SU-DHL-6 (cell line): Measurements from ENCODE around the gene LINGO4.

ENCODE experiments used
- H2AFZ ChIP-seq: fragments of 200-600 bp; sonication (generic); 2 replicates; pipeline ENCODE4 v1.6.1; 2014; ENCODE audit warnings: low read depth, mild to moderate bottlenecking, moderate library complexity, mixed read lengths, antibody characterized with exemption, low read length; ENCODE audit not compliant: severe bottlenecking
- H3F3A ChIP-seq: fragments of 200-600 bp; shearing (Covaris generic); 2 replicates; pipeline ENCODE4 v1.6.0; 2016; ENCODE audit warnings: antibody characterized with exemption, mild to moderate bottlenecking; ENCODE audit not compliant: insufficient read depth
- H3K27ac ChIP-seq: fragments of 200-600 bp; sonication (generic); 2 replicates; pipeline ENCODE4 v1.5.1; 2016; ENCODE audit warnings: low read depth, mild to moderate bottlenecking, low read length, moderate library complexity, mixed read lengths
- H3K27me3 ChIP-seq: fragments of 200-600 bp; sonication (generic), shearing (Covaris generic); 2 replicates; pipeline ENCODE4 v1.6.0; 2014; ENCODE audit warnings: mild to moderate bottlenecking, low read length
- H3K36me3 ChIP-seq: fragments of 200-600 bp; sonication (generic); 2 replicates; pipeline ENCODE4 v1.6.1; 2014; ENCODE audit warnings: mild to moderate bottlenecking, low read length, mixed read lengths
- H3K4me2 ChIP-seq: fragments of 300-600, 200-600 bp; shearing (Covaris generic), sonication (generic); 2 replicates; pipeline ENCODE4 v1.6.0; 2014; ENCODE audit warnings: low read length, low read depth, mild to moderate bottlenecking; ENCODE audit not compliant: poor library complexity, severe bottlenecking
- H3K4me3 ChIP-seq: fragments of 200-600 bp; sonication (generic); 2 replicates; pipeline ENCODE4 v1.5.1; 2014; ENCODE audit warnings: antibody characterized with exemption, low read length, mild to moderate bottlenecking, mixed read lengths; ENCODE audit not compliant: insufficient read depth, poor library complexity, severe bottlenecking
- H3K79me2 ChIP-seq: fragments of 200-600 bp; sonication (generic); 2 replicates; pipeline ENCODE4 v1.6.1; 2014; ENCODE audit warnings: mild to moderate bottlenecking, low read length, moderate library complexity; ENCODE audit not compliant: insufficient read depth
- H3K9ac ChIP-seq: fragments of 200-600 bp; sonication (generic); 2 replicates; pipeline ENCODE4 v1.7.0; 2014; ENCODE audit warnings: mild to moderate bottlenecking, low read length
- H3K9me2 ChIP-seq: fragments of 200-600 bp; sonication (generic); replicated peaks from 2 replicates; pipeline ENCODE4 v1.6.1; 2014; ENCODE audit warnings: low read length; ENCODE audit not compliant: insufficient read depth
- H3K9me3 ChIP-seq: fragments of 200-600 bp; sonication (generic); 2 replicates; pipeline ENCODE4 v1.6.1; 2014; ENCODE audit warnings: low read length, mixed read lengths; ENCODE audit not compliant: insufficient read depth
- H4K20me1 ChIP-seq: fragments of 200-600 bp; sonication (generic); 2 replicates; pipeline ENCODE4 v1.6.1; 2014; ENCODE audit warnings: low read depth, mild to moderate bottlenecking, antibody characterized with exemption, low read length, moderate library complexity, mixed read lengths
- CTCF ChIP-seq: fragments of 200-600 bp; sonication (generic); IDR thresholded peaks from one replicate; pipeline ENCODE4 v1.5.1; 2017; ENCODE audit warnings: antibody characterized with exemption, mild to moderate bottlenecking, low read length, moderate library complexity; ENCODE audit not compliant: insufficient read depth, poor library complexity, severe bottlenecking
- EZH2phosphoT487 ChIP-seq: fragments of 200-600 bp; sonication (generic), shearing (Covaris generic); conservative IDR thresholded peaks from 2 replicates; pipeline ENCODE4 v1.6.1; 2018; ENCODE audit warnings: mild to moderate bottlenecking, antibody characterized with exemption, low read length, moderate library complexity, mixed read lengths

Gene LINGO4

GRCh38 chr1:151852733-151853132, 47.5 kb upstream of the LINGO4 start:
- Histone ChIP-seq H2AFZ (no peak overlapping the region), H3K27ac (no peak overlapping the region), H3K4me3 (no peak overlapping the region), H3K27me3 (no peaks in the 10 kb centered on the region), H4K20me1 (no peaks in the 10 kb centered on the region), H3K4me2 (no peak overlapping the region), H3K9ac (no peak overlapping the region), H3K9me2 (no peaks in the 10 kb centered on the region), H3F3A (no peaks in the 10 kb centered on the region), H3K36me3 (no peaks in the 10 kb centered on the region), H3K9me3 (no peaks in the 10 kb centered on the region), H3K79me2 (no peaks in the 10 kb centered on the region)
- TF ChIP-seq CTCF (no peak), EZH2phosphoT487 (no peak)

GRCh38 chr1:151851886-151852285, 46.7 kb upstream of the LINGO4 start:
- H2AFZ ChIP-seq: no peak overlapping the region
- no peaks in the 10 kb centered on the region for H4K20me1 ChIP-seq
- TF ChIP-seq CTCF (no peak), EZH2phosphoT487 (no peak)
- no peak overlapping the region for H3K4me2 ChIP-seq
- no peak overlapping the region for H3K27ac ChIP-seq
- no peaks in the 10 kb centered on the region for H3K36me3 ChIP-seq
- H3K27me3 ChIP-seq: no peaks in the 10 kb centered on the region
- no peak overlapping the region for H3K9ac ChIP-seq
- H3K4me3 ChIP-seq: no peak overlapping the region
- no peaks in the 10 kb centered on the region for H3F3A ChIP-seq
- no peaks in the 10 kb centered on the region for H3K79me2 ChIP-seq
- no peaks in the 10 kb centered on the region for H3K9me2 ChIP-seq
- no peaks in the 10 kb centered on the region for H3K9me3 ChIP-seq

DNA sequence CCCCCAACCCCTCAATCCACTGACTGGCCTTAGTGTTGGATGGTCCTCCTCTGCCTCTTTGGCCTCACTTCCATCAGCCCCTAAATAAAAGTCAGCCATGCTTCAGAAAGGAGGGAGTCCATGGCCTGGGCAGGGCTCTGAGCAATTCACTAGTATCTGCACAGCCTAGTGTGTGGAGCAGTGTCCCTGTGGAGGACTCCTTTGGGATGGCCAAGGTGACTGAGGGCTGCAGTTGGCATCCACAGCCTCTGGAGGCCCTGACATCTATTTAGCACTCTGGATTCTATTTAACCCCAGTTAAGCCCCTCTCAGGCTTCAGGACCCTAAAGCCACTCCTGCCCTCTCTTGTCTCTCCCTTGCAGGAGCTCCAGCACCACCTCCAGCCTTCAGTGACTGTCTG, 44.7 kb upstream of the LINGO4 start:
- no peaks in the 10 kb centered on the region for H3F3A ChIP-seq
- no peak overlapping the region for H2AFZ ChIP-seq
- no peaks in the 10 kb centered on the region for H3K79me2 ChIP-seq
- no peaks in the 10 kb centered on the region for H4K20me1 ChIP-seq
- H3K9me3 ChIP-seq: no peaks in the 10 kb centered on the region
- no peak overlapping the region for H3K27ac ChIP-seq
- H3K36me3 ChIP-seq: no peaks in the 10 kb centered on the region
- H3K4me2 ChIP-seq: no peak overlapping the region
- no peaks in the 10 kb centered on the region for H3K27me3 ChIP-seq
- no peak overlapping the region for H3K9ac ChIP-seq
- no peaks in the 10 kb centered on the region for H3K9me2 ChIP-seq
- TF ChIP-seq EZH2phosphoT487 (no peak), CTCF (no peak)
- H3K4me3 ChIP-seq: no peak overlapping the region

DNA sequence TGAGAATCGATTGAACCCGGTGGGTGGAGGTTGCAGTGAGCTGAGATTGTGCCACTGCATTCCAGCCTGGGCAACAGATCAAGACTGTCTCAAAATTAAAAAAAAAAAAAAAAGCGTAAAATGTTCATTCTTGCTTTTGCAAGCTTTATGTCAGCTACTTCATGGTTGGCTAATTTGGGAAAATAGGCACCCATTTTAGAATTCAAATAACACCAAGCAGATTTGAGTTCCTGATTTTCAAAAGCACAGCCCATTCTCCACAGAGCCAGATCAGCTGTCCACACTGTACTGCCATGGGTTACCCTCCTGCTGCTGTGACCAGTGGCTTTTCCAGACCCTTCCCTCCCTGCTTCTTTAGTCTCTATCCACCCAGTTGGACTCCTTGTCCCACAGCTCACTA, 43.9 kb upstream of the LINGO4 start:
- H3K36me3 ChIP-seq: no peaks in the 10 kb centered on the region
- H3K4me2 ChIP-seq: no peak overlapping the region
- H3K9ac ChIP-seq: no peak overlapping the region
- no peaks in the 10 kb centered on the region for H3K9me2 ChIP-seq
- no peaks in the 10 kb centered on the region for H3K79me2 ChIP-seq
- H2AFZ ChIP-seq: no peak overlapping the region
- no peaks in the 10 kb centered on the region for H3F3A ChIP-seq
- no peaks in the 10 kb centered on the region for H3K27me3 ChIP-seq
- H3K9me3 ChIP-seq: no peaks in the 10 kb centered on the region
- TF ChIP-seq EZH2phosphoT487: no peak
- TF ChIP-seq CTCF: no peak
- H4K20me1 ChIP-seq: no peaks in the 10 kb centered on the region
- no peak overlapping the region for H3K4me3 ChIP-seq
- H3K27ac ChIP-seq: no peak overlapping the region
